NCI-H2029 treated with DMSO at 0.1 percent for 48 hours (cell line): ENCODE data around the gene TREH.
"Not testable (repeated sequence)": the region's sequence is repeated elsewhere in the genome, so short reads cannot be mapped to it uniquely, and the experiment has no call there.

Source experiments
- DNase-seq: peaks from one replicate; lab custom pipeline; 2025; lab: John Stamatoyannopoulos, UW

Gene TREH

DNA sequence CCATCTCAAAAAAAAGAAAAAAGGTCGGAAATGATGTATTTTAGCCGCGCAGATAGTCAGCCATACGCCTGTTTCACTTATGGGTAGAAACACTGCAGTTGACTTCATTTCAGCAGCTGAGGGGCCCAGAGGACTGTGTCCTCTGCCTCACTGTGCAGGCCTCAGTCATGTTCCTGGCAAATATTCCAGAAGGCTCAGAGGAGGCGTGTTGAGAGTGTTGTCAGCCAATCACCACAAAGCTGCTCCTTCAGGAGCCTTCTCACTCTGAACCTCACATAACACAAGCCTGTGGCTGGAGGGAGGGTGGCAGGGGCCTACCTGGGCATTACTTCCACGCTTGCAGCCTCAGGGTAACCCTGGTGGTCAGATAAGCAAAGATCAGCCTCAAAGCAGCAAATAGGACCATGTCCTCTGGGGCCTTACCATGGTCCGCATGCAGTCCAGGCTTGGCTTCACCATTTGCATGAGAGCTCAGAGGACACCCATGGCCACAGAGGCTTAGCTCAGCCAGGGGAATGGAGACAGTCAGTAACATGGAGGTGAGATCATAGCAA lies 17.3 kb upstream of the TREH start:
- DNase-seq, result no peak

DNA sequence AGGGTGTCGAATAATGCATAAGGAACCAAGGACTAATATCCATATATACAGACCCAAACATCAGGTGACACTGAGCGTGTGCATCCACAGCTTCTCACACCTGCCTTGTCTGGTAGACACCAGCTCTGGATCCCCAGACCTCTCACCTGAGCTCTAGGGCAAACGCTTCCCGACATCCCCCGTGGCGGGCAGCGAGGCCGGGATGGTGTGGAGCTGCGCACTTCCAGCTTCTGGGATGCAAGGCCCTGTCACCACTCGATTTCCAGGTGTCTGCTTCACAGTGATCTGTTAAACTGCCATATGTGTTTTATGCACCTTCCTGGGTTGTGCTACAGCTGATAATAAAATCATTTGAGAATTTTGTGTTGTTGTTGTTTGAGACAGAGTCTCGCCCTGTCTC lies 15.3 kb upstream of the TREH start:
- DNase-seq, result no peak

DNA sequence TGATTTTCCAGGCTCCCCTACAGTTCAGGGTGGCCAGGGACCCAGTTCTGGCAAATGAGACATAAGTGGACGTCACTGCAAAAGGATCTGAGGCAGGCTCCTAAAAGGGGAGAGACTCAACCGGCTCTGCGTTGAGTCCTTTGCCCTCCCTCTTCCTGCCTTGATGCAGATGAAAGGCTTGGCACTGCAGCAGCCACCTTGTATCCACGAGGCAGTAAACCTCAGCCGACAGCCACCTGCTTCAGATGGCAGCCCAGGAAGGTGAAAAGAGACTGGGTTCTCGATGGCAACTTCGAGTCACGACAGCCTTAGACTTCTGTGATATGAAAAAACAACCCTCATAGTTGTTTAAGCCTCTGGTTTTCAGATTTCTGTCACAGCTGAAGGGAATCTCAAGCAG lies 14.7 kb upstream of the TREH start:
- DNase-seq, result no peak

DNA sequence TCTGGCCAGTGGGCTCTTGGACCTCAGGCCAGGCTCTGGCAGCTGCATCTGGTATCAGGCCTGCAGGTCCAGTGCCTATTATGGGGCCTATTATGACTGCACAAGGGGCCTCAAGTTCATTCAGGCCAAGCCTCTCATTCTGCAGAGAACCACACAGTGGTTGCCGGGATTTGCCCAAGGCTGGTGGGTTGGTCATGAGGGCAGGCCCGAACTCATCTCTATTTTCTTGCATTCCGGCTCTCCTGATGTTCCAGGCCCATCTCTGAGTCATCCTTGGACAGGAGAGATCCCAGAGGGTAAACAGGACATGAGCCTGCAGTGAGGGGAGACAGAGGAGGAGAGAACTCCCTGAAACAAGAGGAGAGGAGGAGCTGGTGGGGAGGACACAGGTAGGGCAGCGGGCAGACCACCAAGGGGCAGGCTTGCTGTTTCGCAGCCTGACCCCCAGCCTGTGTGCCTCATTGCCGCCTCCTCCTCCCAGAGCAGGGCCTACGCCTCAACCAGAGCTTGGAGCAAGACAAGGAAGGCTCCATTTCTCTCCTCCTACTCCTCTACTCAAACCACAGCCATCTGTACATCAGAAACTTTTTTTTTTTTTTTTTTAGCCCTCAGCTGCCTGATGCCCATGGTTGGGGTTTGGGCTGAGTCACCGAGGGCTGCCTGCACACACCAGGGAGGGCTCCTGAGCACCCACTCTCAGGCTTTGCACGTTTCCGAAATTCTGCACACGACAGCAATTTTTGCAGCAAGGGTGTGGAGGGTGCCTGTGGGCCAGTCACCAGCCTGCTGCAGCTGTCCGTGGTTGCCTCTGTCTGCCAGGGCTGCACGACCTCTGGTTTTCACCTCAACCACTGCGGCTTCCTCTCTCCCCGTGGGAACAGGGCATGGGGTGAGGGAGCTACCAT lies 12.7 kb upstream of the TREH start:
- DNase-seq, result no peak

DNA sequence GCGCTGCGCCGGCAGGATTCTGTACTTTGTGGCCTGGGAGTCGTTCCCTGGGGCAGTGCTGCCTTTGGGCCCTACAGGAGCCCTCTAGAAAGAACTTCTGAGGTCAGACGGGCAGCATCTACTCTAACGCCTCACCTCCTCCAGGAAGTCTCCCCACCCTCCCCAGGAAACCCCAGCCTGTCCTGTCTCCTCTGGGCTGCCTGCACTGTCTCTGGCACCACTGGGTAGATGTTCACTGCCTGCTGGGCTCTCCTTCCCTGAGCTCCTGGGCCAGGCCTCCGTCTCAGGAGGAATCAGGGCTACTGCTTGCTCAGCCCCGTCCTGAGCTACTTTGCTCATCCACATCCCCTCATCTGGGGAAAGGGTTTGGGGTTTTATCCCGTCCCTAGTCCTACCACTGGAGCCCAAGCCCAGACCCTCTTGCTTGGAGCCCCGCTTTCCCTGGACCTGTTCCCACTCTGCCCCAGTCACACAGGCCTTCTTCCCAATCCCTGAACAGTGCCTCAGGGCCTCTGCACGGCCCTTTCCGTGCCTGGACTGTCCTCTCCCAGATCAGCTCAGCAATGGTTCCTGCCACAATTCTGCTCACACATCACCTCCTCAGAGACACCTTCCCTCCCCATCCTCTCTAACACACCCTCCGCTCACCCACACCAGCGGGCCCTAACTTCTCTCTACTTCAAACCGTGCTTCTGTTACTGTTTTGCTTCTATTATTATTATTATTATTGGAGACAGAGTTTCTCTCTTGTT lies 11.3 kb upstream of the TREH start:
- DNase-seq, result no peak

DNA sequence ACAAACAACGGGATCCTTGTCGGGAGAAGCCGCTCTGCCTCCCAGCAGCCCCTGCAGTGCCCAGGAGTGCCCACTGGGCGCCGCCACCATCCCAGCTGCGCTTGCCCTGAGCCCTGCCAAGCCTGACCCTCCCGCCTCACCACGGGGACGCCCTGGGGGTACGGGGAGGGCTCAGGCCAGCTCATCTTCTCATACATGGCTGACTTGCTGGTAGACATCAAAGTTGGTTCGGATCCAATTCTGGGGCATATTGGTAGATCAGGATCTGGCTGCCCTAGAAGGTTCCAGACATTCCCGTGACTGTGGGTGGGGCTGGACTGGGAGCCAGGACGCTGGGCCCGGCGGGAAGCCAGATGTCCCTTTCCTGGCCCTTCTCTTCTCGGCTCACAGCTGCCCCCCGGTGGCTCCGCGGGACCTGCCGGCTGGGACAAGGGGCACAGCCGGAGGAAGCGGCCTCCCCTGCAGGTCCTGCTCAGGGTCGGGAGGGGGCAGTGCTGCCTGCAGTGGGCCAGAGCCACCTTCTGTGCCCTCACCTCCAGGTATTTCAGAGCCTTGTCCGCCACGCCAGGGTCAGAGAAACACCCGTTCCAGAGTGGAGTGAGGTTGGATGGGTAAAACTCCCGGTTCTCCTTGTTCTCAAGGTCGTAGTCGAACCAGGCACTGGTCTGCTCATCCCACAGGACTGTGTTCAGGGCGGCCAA lies 10.6 kb upstream of the TREH start:
- DNase-seq, result peak; percentile 71

DNA sequence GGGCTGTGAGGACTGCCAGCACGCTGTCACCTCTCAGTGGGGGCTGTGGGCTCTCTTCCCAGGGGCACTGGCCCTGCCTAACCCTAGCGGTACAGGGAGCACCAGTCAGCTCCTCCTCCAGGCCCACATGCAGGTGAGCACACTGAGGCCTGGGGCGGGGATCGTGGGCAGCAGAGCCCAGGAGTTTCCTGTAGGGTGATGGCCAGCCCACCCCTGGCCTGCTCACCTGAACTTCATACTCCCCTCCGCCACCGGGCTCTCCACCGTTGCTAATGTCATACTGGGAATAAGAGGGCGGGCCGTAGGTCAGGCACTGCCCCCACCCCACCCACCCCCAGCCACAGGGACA lies 10.0 kb upstream of the TREH start:
- DNase-seq, result no peak

DNA sequence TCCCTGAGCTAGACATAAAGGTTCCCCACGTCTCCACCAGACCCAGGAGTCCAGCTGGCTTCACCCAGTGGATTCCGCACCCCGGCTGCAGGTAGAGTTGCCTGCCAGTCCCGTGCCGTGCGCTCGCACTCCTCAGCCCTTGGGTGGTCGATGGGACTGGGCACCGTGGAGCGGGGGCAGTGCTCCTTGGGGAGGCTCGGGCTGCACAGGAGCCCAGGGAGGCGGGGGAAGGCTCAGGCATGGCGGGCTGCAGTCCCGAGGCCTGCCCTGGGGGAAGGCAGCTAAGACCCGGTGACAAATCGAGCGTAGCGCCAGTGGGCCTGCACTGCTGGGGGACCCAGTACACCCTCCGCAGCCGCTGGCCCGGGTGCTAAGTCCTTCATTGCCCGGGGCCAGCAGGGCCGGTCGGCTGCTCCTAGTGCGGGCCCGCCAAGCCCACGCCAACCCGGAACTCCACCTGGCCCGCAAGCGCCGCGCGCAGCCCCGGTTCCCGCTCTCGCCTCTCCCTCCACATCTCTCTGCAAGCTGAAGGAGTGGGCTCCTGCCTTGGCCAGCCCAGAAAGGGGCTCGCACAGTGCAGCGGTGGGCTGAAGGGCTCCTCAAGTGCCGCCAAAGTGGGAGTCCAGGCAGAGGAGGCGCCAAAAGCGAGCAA lies 9.5 kb upstream of the TREH start:
- no peak for DNase-seq

DNA sequence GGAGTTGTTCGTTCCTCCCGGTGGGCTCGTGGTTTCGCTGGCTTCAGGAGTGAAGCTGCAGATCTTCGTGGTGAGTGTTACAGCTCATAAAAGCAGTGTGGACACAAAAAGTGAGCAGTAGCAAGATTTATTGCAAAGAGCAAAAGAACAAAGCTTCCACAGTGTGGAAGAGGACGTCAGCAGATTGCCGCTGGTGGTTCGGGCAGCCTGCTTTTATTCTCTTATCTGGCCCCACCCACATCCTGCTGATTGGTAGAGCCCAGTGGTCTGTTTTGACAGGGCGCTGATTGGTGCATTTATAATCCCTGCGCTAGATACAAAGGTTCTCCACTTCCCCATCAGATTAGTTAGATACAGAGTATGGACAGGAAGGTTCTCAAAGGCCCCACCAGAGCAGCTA lies 8.9 kb upstream of the TREH start:
- not testable (repeated sequence) for DNase-seq

DNA sequence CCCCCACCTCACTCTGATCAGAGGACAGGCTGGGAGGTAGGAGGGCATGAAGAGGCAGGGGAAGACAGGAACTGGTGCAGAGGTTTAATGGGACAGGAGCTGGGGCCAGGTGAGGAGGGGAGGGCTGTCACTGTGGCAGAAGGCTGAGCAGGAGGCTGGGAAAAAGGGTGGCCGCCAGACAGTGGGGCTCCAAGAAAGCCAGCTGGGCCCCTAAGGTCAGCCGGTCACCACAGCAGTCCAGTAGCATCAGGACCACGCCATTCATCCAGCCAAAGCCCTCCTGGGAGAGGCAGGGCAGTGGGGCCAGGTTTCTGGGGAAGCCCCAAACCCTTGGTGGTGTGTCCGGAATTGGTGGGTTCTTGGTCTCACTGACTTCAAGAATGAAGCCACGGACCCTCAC lies 8.5 kb upstream of the TREH start:
- DNase-seq, result no peak

DNA sequence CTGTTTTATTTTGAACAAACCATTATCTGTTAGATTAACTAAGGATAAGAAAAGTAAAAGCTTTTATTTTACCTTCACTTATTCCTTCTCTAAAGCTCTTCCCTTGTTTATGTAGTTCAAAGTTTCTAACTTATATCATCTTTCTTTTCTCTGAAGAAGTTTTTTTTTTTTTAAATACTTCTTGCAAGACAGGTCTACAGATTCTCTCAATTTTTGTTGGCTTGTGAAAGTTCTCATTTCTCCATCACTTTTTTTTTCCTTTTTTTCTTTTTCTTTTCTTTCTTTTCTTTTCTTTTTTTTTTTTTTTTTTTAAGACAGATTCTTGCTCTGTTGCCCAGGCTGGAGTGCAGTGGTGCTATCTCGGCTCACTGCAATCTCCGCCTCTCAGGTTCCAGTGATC lies 4.7 kb upstream of the TREH start:
- DNase-seq, result no peak

DNA sequence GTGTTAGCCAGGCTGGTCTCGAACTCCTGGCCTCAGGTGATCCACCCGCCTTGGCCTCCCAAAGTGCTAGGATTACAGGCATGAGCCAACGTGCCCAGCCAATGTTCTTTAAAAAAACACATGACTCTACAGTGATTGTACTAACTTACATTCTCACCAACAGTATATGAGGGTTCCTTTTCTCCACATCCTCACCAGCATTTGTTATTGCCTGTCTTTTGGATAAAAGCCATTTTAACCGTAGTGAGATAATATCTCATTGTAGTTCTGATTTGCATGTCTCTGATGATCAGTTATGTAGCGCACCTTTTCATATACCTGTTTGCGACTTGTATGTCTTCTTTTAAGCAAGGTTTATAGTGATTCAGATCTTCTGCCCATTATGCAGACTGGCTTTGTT lies 3.5 kb upstream of the TREH start:
- DNase-seq, result not testable (repeated sequence)

DNA sequence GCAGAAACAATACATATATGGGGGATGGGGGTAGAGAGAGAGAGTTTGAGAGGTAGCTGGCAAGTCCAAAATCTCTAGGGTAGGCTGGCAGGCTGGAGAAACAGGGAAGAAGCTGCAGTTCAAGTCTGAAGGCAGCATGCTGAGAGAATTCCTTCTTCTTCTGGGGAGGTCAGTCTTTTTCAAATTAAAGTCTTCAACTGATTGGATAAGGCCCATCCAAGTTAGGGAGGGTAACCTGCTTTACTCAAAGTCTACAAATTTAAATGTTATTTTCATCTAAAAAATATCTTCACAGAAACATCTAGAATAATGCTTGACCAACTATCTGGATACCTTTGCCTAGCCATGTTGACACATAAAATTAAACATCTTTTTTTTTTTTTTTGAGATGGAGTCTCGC lies 2.9 kb upstream of the TREH start:
- no peak for DNase-seq

DNA sequence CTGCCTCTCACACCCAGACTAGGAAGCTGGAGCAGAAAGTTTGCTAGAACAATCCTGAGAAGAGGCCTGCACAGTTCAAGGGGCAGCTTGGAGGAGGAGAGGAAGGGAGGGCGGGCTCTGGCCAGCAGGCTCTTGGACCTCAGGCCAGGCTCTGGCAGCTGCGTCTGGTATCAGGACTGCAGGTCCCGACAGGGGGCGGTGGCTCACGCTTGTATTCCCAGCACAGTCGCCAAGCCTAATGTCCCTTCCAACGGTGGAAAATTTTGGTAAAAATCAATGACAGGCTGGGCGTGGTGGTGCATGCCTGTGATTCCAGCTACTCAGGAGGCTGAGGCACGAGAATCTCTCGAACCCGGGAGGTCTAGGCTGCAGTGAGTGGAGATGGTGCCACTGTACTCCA lies 542 bp downstream of the TREH start:
- DNase-seq, result not testable (repeated sequence)

DNA sequence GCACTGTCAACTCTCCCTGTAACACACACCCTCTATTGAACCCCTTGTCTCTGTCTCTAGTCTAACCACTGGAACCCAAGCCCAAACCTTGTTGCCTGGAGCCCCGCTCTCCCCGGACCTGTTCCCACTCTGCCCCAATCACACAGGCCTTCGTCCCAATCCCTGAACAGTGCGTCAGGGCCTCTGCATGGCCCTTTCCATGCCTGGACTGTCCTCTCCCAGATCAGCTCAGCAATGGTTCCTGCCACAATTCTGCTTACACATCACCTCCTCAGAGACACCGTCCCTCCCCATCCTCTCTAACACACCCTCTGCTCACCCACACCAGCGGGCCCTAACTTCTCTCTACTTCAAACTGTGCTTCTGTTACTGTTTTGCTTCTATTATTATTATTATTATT lies 1.5 kb downstream of the TREH start:
- DNase-seq, result no peak

DNA sequence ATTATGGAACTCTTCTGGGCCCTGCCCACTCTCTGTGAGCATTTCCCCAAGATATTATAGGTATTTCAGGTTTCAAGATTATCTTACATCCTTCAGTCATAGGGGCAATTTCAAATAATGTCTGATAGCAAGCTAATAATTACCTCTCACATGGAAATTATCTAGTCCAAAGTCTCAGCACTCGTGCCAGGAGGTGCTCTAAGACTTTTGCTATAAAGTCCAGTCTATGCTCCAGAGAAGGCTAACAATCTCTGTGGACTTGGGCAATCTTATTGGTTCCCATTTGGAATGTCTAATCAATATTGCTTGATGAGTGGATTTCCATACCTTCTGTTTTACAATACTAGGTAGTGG lies 5.4 kb downstream of the TREH start:
- DNase-seq, result no peak

DNA sequence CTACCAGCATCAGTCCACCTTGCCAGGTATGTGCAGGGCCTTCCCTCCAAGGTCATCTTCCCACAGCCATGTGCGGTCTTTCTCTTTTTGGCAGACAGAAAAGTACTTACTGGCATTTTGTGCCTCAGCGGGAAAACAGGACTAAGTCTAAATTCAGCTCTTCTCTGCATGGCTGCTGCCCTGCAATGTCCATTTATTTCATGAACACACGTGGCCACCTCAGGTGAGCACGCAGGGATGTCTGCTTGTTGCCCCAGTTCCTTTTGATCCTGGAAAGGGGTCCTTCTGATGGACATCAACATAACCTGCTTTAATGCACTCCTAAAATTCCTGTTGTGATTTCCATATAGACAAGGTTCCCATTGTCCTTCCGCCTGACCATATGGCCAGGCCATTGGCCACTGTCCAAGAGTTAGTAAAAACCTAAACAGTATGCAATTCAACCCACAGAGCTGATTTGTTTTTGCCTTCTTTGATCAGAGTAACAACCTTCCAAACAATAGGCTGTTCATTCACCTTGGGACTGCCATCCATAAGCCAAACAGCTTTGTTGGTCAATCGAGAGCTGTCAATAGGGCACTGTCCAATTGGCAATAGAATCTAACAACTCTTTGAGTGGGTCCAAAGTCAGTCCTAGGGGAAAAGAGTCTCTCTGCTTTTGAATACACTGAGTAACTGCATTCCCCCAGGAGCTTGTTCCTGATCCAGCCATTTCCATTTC lies 5.9 kb downstream of the TREH start:
- no peak for DNase-seq

DNA sequence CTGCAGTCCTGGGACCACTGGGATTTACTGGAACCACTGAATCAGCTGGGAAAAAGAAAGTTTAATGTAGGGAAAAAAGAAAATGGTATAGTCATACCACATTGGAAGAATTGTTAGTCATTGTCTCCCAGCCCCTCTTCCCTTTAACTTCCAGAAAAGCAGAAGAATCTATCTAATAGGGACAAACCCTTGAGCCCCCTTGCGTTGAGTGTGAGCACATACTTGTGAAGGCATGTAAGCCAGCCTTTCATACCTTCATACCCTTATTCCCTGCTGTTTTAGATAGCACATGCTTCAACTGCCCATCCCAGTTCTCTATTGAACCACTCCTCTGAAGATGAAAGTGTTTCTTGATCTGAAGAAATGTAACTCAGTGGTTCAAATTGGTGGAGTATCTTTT lies 6.6 kb downstream of the TREH start:
- no peak for DNase-seq

DNA sequence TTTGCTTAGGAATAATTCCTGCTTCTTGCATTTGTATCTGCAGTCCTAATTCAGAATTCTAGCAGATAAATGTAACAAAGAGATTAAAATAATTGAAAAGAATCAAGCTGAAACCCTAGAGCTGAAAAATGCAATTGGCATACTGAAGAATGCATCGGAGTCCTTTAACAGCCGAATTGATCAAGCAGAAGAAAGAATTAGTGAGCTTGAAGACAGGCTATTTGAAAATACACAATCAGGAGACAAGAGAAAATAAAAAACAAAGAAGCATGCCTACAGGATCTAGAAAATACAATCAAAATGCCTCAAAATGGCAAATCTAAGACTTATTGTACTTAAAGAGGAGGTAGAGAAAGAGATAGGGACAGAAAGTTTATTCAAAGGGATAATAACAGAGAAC lies 8.2 kb downstream of the TREH start:
- no peak for DNase-seq

DNA sequence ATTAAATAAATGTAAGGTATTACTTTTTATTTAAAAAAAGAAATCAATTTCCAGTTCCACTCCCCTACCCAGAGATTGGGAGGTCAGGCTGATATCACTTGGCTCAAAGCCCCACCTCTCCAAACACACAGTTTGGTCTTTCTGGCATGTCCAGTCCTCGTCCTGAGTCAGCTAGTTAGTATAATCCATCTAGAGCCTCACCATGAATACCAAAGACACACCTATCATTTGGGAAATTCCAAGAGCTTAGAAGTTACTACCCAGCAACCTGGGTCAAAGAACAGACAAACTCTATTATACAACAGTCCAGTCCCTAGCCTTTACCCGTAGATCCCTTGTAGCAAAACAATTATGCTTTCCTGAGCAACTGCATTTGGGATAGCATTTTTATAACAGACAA lies 9.4 kb downstream of the TREH start:
- no peak for DNase-seq

DNA sequence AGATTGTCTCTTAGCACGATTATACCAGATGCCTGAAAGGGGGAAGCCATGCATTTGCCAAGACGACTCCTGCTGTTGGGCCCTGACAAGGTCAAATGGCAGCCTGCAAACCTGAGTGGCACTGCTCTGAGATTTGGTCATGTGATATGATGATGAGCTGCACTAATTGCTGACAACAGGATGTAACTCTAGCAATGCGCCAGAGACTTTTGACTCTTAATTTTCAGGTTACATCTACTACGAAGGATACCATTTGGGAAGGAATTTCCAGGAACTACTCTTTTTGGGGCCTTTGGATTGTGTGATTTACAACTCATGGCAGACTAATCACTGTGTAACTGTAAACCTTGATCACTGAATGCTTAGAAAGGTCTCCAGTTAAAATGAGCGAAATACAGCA lies 13.1 kb downstream of the TREH start:
- DNase-seq, result no peak

DNA sequence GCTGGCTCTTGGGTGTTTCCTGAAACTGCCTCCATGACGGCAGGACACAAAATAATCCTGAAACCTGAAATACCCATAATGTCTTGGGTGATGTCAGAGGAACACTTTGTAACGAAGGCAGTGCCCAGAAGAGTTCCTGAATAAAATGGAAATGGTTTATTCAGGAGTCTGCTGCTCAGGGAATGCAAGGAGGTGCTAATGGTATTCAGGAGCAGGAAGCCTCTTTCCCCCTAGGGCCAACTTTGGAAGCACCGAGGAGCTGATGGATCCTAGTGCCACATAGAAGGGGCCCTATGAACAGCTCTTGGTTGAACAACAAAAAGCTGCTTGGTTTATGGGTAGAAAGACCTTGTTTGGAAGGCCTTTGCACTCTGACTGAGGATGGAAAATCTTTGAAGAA lies 15.5 kb downstream of the TREH start:
- DNase-seq, result no peak
